Heart left ventricle (tissue), 16 donors: Measurements from ENCODE around the gene UCP1. TPM values are rescaled to one million over a fixed set of nuclear protein-coding genes. Genes with fewer than 3 reads are reported as not detected.

Source experiments
- ATAC-seq, 4 donors: fragments of 200-7000 bp; cut with Tn5 transposase; one replicate each; pipeline ENCODE4 v1.9.1; 2020 to 2022; ENCODE audit warnings: moderate library complexity in 4 of 4, mild to moderate bottlenecking in 3 of 4, moderate number of reproducible peaks in 1 of 4
- DNase-seq, 5 donors: peaks; one replicate each; pipeline ENCODE4 v3.0.0-alpha.2; 2020
- H3K27ac ChIP-seq, 12 donors: fragments of 200-600 bp; sonication (generic) in 4 of 12; one replicate each; pipeline versions ENCODE4 v1.5.0 to v1.8.0; 2016 to 2022; ENCODE audit warnings: mild to moderate bottlenecking in 2 of 12
- H3K27me3 ChIP-seq, 9 donors: fragments of 200-600 bp; sonication (generic) in 2 of 9; one replicate each; pipeline versions ENCODE4 v1.5.1 to v1.8.0; 2016 to 2022; ENCODE audit warnings: mild to moderate bottlenecking in 3 of 9
- H3K36me3 ChIP-seq, 9 donors: fragments of 200-600 bp; sonication (generic) in 2 of 9; one replicate each; pipeline versions ENCODE4 v1.5.0 to v1.8.0; 2018 to 2022; ENCODE audit warnings: mild to moderate bottlenecking in 2 of 9
- H3K4me1 ChIP-seq, 12 donors: fragments of 200-600 bp; sonication (generic) in 4 of 12; one replicate each; pipeline versions ENCODE4 v1.5.0 to v1.8.0; 2016 to 2022; ENCODE audit warnings: mild to moderate bottlenecking in 3 of 12
- H3K4me3 ChIP-seq, 12 donors: fragments of 200-600 bp; sonication (generic) in 4 of 12; one replicate each; pipeline versions ENCODE4 v1.5.0 to v1.8.0; 2017 to 2022; ENCODE audit warnings: mild to moderate bottlenecking in 9 of 12, moderate library complexity in 4 of 12
- H3K9me3 ChIP-seq, 12 donors: fragments of 200-600 bp; sonication (generic) in 4 of 12; one replicate each; pipeline versions ENCODE4 v1.5.0 to v1.8.0; 2016 to 2022; ENCODE audit warnings: mild to moderate bottlenecking in 1 of 12
- CTCF ChIP-seq, 12 donors: fragments of 200-600 bp; sonication (generic) in 4 of 12; IDR thresholded peaks; one replicate each; pipeline versions ENCODE4 v1.5.0 to v1.8.0; 2018 to 2022; ENCODE audit warnings: antibody characterized with exemption in 12 of 12, mild to moderate bottlenecking in 5 of 12
- POLR2A ChIP-seq, 2 donors: fragments of 450-650 bp; IDR thresholded peaks; one replicate each; pipeline ENCODE4 v1.6.1; 2017; ENCODE audit warnings: antibody characterized with exemption in 2 of 2, mild to moderate bottlenecking in 2 of 2, moderate library complexity in 2 of 2
- WGBS, 4 donors: extraction: QIAGEN DNeasy Blood & Tissue Kit in 2 of 4; methylation state at CpG; one replicate each; pipeline versions ENCODE4 v1.1.5 to v1.1.7; 2013 to 2018; 5-methylcytosine and 5-hydroxymethylcytosine counted together
- intact Hi-C, 10 donors: fragments of 100-400 bp; cut with DNase I; formaldehyde crosslinking; loops; one replicate each; pipeline versions ENCODE4 v1.11.1 to v1.14.2; 2022
- polyA plus RNA-seq, 2 donors: library from polyadenylated mRNA; stranded (reverse); fragments of 200-250 nt; gene quantifications; one replicate each; pipeline ENCODE4 v1.2.3, GENCODE V29; 2013
- total RNA-seq, 9 donors: library from RNA; depleted of rRNA in 2 of 9; stranded (reverse); fragments of >200 nt in 2 of 9; fragmentation: NEBNext Ultra II Directional in 3 of 9; extraction: Animal tissue kit (Norgen Biotek cat#: 25700) in 3 of 9; gene quantifications; one replicate each; pipeline versions ENCODE4 v1.1.0 to v1.2.4, GENCODE V29; 2016 to 2023
- donor health status: ischemic (EF 13 %, LVEDD 7.1; RV severe dilation, severe dysfunction).
- donor health status: healthy with polysubstance abuse.
- donor health status: DM: no; HTN: yes; CAD: no.
- donor health status: DM: no; HTN: no; CAD: no.
- donor health status: ischemic (EF 25% LVEDD 6.9; RV normal size, moderate dysfunction).
- donor health status: ischemic (EF 25% LVEDD 5.7; RV mildly dilated, moderate dysfunction).
- donor health status: healthy.
- donor health status: DM: yes; HTN: yes; CAD: no.
- donor health status: ischemic (EF 35%, LVEDD 5.7; RV mildly dilated, moderate dysfunction).
- donor health status: nonischemic (EF 11% LVEDD 7.7; RV severe dilation, severe dysfunction).
- donor health status: DM: yes; HTN: yes; CAD: no.
- donor health status: PGD.
- donor health status: ischemic (EF 29% LVEDD 5.4; RV normal size, mild dysfunction).
- donor health status: nonischemic (EF 23%, LVEDD 6.1; RV moderate dilation, normal function).

Gene UCP1
- total and polyA plus RNA-seq, 11 donors: 0.14 TPM; not detected in 10

- Histone ChIP-seq H3K27ac (no peak overlapping the region), H3K27me3 (no peaks in the 10 kb centered on the region), H3K4me1 (no peaks in the 10 kb centered on the region), H3K4me3 (no peak overlapping the region), H3K9me3 (peaks cover 0 to 6% (median 0%) of the 10 kb centered on the region in 12 donors), H3K36me3 (no peaks in the 10 kb centered on the region)
- TF ChIP-seq POLR2A (IDR thresholded peaks at IDR 0.05) (no peak), CTCF (IDR thresholded peaks at IDR 0.05) (peak; percentile 30 to 59 (median 44))
- intact Hi-C loops: loop anchor here in 2 of 10 donors (5.0 to 10.0 kb wide), 2 partner anchors 257 to 260 kb away; no protein-coding TSS in a partner anchor
- DNase-seq (no peak), ATAC-seq (peak in 3 of 4 donors; percentile 53 to 65 (median 53))
- WGBS, 4 donors: 56 to 79% (median 71%) methylated on average over 1 of the region's 1 CpG
These were observed 26.3 kb upstream of the UCP1 start for GRCh38 chr4:140595065-140595464.

- Histone ChIP-seq H3K9me3 (no peaks in the 10 kb centered on the region), H3K4me1 (peaks cover 0 to 1% (median 0%) of the 10 kb centered on the region in 12 donors), H3K4me3 (no peak overlapping the region), H3K27ac (no peak overlapping the region), H3K36me3 (no peaks in the 10 kb centered on the region), H3K27me3 (peaks cover 0 to 21% (median 3%) of the 10 kb centered on the region in 9 donors)
- intact Hi-C loops: no loop called here
- WGBS, 4 donors: 59 to 73% (median 65%) methylated on average over 1 of the region's 1 CpG
- TF ChIP-seq POLR2A (IDR thresholded peaks at IDR 0.05) (no peak), CTCF (IDR thresholded peaks at IDR 0.05) (no peak)
- ATAC-seq: no peak
- DNase-seq: no peak
These were observed 15.7 kb upstream of the UCP1 start for GRCh38 chr4:140584439-140584838.

- TF ChIP-seq CTCF (IDR thresholded peaks at IDR 0.05) (no peak), POLR2A (IDR thresholded peaks at IDR 0.05) (no peak)
- intact Hi-C loops: no loop called here
- 41 to 62% (median 56%) methylated on average over 3 of the region's 3 CpGs for WGBS, 4 donors
- DNase-seq (no peak), ATAC-seq (no peak)
- H3K36me3 ChIP-seq: no peaks in the 10 kb centered on the region
- H3K27me3 ChIP-seq: peaks cover 0 to 47% (median 11%) of the 10 kb centered on the region in 9 donors
- H3K4me3 ChIP-seq: no peak overlapping the region
- no peak overlapping the region for H3K27ac ChIP-seq
- H3K9me3 ChIP-seq: no peaks in the 10 kb centered on the region
- peaks cover 0 to 5% (median 0%) of the 10 kb centered on the region in 12 donors for H3K4me1 ChIP-seq
These were observed 12.3 kb upstream of the UCP1 start for GRCh38 chr4:140581078-140581477.

GRCh38 chr4:140579278-140579677, 10.5 kb upstream of the UCP1 start:
- no peak for TF ChIP-seq CTCF (IDR thresholded peaks at IDR 0.05)
- TF ChIP-seq POLR2A (IDR thresholded peaks at IDR 0.05): no peak
- Histone ChIP-seq H3K27ac (no peak overlapping the region), H3K4me3 (no peak overlapping the region), H3K36me3 (no peaks in the 10 kb centered on the region), H3K4me1 (peaks cover 0 to 5% (median 0%) of the 10 kb centered on the region in 12 donors), H3K27me3 (peaks cover 0 to 47% (median 11%) of the 10 kb centered on the region in 9 donors), H3K9me3 (no peaks in the 10 kb centered on the region)
- intact Hi-C loops: no loop called here
- no peak for DNase-seq
- WGBS, 4 donors: 15 to 25% (median 23%) methylated on average over 15 to 27 of the region's 27 CpGs
- ATAC-seq: no peak
